HG02970 (cell line): Measurements from ENCODE around the gene CNTN4.
"Not testable (repeated sequence)": the region's sequence is repeated elsewhere in the genome, so short reads cannot be mapped to it uniquely, and the experiment has no call there.

Experiments
- ATAC-seq: cut with Tn5 transposase; IDR thresholded peaks from one replicate; pipeline ENCODE4 v1.9.1; 2021; ENCODE audit warnings: mild to moderate bottlenecking, moderate library complexity, moderate number of reproducible peaks; ENCODE audit not compliant: unreplicated experiment, low FRiP score

The CNTN4 gene

DNA sequence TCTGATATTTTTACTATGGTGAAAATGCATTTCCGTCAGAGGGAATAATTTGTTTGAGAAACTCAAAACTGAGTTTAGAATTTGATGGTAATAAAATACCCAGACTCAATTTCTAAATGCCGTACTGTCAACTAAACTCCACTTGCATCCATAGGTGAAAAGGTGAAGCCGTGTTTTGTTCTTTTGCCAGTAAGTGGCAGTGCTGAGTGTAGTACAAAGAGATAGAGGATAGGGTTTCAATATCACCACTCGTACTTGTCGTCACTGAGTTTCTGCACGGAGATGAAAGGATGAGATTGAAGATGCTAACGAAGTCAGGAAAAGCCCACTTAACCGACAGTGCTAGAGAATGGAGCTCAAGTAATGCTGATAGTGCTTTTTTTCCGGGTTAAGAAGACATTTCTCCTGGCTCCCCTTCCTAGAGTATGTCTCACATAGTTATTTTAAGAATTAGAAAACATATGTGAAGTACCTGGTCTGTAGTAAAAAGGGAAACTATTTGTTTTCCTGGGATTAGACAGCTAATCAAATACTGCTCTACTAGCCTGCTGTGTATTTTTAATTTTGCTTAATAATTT lies 666.4 kb downstream of the CNTN4 start:
- ATAC-seq = peak; percentile 58

DNA sequence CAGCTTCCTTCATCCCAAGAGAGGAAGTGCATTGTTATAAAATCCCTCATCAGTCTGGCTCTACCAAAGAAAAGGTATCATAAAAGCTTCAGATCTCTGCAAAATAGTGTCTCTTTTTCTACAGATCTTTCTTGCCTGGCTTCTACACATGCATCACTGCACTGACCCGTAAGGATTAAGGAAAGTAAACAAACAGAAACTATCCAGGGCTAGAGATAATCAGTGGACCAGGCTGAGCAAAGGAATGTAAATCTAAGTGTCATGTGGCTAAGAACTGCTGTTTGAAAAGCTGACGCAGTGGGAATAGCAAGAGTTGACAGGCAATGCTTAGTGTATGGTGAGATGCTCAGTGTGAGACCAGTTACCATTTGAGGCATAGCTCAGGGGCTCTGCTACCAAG lies 671.8 kb downstream of the CNTN4 start:
- ATAC-seq = no peak

- peak; percentile 53 for ATAC-seq
These were observed 672.5 kb downstream of the CNTN4 start for GRCh38 chr3:2771193-2771592.

- ATAC-seq = no peak
These were observed 673.1 kb downstream of the CNTN4 start for GRCh38 chr3:2771741-2772140.

- ATAC-seq = no peak
These were observed 674.1 kb downstream of the CNTN4 start for GRCh38 chr3:2772803-2773202.

DNA sequence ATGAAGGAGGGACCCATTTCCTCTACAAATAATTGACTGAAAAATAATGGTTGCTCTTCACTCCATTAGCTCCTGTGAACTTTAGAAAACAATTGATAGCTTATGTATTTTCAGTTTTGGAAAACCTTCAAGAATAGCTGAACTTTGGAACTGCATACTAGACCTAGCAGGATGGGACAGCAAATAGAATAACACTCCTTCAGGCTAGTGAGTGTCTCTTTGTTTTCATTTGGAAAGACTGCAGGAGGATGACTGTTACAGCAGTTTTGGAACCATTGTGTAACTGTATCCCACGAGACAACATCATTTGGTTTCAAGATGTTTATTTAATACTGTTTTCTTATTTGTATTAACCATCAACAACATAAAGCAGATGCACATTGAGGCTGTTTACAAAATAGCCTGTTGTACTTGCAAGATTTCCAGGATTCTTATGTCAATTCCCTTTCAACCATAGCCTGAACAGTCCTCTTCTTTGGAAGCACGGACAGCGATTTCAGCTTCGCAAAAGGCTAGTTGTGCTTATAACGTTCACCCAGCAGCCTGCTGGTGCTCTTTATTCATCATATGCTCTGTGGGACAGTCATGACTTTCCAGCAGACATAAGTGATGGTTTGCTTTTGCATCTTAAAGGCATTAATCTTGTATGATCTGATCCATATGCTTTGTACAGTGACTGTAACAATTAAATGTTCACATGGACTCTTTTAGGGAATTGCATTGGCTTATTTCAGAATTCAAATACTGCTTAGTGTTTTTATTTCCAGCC lies 676.0 kb downstream of the CNTN4 start:
- no peak for ATAC-seq

DNA sequence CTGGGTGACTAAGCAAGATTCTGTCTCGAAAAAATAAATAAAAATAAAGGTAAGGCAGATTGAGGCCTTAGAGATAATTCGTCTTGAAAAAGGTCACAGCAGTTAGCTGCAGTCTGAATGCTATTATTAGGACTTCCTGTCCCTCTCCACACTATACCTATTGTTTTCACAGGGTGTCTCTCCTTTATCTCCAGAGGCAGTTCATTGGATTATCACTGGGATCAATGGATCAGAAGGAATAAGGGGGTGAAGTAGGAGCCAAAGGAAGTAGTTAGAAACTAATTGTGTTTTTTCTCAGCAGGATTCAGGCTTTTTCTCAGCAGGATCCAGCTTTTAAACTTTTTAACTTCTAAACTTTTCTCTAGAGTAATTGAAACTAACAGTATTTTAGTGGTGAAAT lies 684.6 kb downstream of the CNTN4 start:
- ATAC-seq = no peak

DNA sequence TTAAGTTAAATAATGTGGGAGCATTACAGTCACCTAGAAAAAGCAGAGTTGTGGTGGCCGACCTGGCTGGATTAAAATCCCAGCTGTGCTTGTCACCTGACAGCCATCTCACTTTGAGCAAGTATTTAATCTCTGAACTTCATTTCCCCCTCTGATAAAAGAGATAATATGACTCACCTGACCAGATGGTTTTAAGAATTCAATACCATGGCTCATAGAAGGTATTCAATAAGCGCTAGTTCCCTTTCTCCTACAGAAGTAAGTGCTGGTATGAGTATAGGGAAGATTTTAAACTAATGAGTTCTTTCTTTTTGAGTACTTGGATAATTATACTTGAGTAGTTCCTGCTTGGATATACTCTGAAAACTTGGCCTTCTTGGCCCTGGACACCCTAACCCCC lies 686.0 kb downstream of the CNTN4 start:
- ATAC-seq = no peak

DNA sequence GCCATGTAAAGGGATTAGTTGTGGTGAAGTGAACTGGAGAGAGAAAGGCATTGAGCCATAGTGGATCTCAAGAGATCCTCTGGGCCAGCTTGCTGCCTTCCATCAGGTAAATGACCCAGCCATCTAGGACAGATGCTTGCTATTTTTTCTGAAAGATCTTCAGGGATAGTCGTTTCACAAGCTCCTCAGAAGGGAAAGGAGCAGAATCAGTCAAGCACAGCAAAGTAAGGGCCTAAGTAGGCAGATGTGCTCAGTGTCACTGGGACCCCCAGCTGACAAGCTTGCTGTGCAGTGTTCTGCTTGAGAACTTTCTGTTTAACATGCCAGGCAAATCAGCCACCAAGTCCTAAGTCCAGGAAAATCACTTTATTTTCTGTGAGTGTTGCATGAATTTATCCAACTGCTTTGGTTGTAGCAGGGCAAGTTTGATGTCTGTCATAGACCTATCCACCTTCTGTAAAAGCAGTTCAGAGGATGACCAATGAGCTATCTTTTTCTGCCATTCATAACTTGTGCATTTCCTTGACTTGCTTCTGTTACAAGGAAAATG lies 691.7 kb downstream of the CNTN4 start:
- ATAC-seq = no peak

- no peak for ATAC-seq
These were observed 693.8 kb downstream of the CNTN4 start for GRCh38 chr3:2792432-2792831.

- ATAC-seq = no peak
These were observed 695.3 kb downstream of the CNTN4 start for GRCh38 chr3:2793987-2794386.

- ATAC-seq = no peak
These were observed 703.8 kb downstream of the CNTN4 start for GRCh38 chr3:2802429-2802828.

DNA sequence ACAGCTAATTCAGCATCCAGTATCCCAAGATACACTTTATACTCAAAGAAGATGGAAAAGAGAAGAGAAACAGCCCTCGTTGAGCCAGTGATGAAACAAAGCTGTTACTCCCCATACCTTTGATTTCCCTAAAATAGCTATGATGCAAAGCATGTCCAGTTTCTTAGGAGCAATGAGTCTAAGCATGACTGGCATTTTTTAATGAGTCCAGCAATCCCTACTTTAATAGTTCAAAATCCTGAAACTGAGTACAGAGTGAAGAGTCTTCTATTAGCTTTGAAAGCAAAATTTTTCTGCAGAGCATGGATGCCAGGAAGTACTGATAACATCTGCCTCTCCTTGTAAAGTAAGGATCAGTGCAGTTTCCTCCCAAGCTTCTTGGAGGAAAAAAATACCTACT lies 708.8 kb downstream of the CNTN4 start:
- ATAC-seq = no peak

DNA sequence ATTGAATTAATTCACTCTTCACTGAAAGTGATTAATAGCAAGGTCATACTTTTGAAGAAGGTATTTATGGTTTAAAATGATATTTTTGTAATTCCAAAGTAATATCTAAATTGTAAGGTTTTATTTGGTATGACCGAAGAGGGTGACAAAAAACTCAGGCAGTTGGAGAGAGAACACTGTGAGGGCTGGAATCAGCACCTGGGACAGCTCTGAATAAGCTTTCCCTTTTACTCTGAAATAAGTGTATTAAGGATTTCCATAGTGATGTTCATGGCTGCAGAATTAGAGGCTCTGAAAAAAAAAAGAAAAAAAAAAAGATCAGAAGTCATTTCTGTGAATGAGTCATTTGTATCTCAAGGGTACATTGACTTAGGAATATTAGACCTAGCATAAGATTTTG lies 712.1 kb downstream of the CNTN4 start:
- ATAC-seq = no peak

GRCh38 chr3:2819571-2819970 lies 720.9 kb downstream of the CNTN4 start:
- no peak for ATAC-seq

- not testable (repeated sequence) for ATAC-seq
These were observed 722.3 kb downstream of the CNTN4 start for GRCh38 chr3:2820982-2821381.

DNA sequence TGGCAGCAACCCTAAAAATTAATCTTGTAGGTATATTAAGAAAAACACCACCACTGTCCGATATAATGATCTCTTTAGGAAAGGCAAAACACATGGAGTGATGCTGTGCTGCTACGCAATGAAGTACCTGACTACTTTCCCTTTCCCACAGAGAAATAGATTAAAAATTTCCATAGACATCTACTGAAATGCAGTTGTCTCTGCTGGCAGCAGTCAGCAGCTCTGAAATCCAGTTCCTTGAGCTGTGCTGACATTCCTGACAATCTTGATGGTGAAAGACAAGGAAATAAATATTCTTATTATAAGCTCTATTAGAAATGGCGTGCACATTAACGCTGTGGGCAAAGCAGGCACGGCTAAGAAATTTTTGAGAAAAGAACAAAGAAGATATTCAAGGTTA lies 723.9 kb downstream of the CNTN4 start:
- no peak for ATAC-seq

- no peak for ATAC-seq
These were observed 724.4 kb downstream of the CNTN4 start for GRCh38 chr3:2823031-2823430.

DNA sequence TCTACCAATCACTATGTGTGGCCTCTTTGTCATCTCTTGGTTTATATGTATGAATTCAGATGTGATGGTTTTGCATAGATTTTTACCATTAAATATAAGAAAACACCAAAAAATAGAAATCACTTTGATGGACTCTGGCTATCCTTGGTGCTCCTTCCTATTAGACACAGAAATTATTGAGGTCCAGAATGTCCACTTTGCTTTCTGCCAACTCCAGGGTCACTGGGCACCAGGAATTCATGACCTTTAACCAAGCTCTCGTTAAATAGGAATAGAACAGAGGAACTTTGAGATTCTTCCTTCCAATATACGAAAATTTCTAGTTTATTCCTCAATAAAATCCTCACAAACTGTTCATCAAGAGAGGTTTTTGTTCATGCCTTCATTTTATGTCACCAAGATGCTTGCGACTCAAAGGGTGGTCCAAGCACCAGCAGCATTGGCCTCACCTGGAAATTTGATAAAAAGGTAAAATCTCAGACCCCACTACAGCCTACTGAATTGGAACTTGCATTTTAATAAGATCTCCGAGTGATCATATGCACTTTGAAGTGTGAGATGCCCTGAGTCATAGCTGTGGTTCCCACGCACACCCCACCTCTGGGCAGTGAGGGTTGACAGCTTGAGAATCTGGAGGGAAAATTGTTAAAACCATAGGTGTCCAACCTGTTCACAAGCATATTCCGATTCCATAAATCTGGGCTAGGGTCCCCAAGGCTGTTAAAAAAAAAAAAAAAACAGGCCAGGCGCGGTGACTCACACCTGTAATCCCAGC lies 725.0 kb downstream of the CNTN4 start:
- no peak for ATAC-seq

GRCh38 chr3:2826036-2826435 lies 727.4 kb downstream of the CNTN4 start:
- no peak for ATAC-seq

DNA sequence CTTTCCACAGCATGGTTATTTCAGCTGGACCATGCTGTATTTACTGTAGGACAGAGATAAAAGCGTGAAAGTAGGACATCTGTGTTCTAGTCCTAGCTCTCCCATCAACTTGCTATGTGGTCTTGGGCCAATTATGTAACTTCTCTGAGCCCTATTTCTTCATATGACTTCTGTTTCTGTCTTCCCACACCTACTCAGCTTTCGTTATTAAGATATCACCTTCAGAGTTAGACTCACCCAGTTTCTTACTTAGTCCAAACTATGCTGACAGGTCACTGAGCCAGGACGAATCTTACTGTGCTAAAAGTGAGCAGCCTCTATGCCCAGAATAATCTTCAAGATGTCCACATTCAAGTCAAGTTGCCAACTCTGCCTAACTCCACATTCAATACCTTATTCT lies 727.8 kb downstream of the CNTN4 start:
- no peak for ATAC-seq
